NCI-H446 (cell line): Measurements from ENCODE around the gene COLEC12.

Experiments used
- DNase-seq, 2 experiments: peaks; one replicate each; lab custom pipeline; 2025; lab: John Stamatoyannopoulos, UW

The COLEC12 gene

DNA sequence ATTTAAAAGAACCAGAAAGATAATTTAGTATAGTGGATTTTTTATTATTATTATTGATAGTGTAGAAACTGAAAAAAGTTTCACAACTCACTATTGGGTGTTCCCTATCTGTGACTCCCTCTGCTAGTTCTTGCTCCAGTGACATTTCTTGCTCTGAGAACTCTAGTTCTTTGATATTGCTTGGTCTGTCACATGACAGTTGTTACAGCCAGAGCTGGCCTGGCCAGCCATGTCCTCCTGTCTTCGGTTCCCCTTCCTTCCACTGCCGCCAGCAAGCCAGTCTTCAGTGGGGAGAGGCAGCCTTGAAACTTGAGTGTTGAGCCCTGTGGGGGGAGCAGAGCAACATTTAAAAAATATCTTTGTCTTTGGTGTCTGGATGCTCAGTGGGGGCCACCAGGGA lies 225.0 kb downstream of the COLEC12 start:
- no peak for DNase-seq

DNA sequence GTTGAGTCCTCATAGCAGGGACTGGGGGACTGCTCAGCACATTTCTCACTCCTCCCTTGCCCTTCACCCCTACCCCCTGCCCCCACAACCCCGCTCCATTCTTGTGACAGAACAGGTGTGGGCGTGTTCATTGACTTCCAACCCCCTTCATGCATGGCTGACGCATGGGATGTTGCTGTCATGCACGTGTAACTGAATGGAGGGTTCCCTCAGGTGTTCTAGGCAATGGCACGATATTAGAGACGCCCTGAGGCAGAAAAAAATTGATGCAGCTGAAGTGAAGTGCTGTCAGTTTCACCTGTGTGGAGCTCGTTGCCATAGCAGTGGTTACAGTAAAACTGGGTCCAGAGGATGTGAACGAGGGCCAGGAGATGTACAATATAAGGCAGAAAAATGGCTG lies 226.2 kb downstream of the COLEC12 start:
- no peak for DNase-seq

DNA sequence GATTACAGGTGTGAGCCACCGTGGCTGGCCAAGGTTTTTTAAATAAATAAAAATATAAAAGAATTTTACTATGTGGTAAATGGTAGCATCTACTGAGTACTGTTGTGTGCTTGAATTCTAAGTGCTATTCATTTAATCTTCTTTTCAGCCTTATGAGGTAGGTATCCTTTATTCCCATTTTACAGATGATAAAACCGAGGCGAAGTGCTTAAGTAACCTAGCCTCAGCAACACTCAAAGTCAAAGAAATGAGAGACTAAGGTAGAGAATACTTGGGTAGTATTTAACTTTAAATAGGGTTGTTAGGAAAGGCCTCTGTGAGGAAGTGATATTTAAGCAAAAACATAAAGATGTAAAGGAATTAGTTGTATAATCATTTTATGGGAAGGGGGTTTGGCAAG lies 227.0 kb downstream of the COLEC12 start:
- DNase-seq: no peak

DNA sequence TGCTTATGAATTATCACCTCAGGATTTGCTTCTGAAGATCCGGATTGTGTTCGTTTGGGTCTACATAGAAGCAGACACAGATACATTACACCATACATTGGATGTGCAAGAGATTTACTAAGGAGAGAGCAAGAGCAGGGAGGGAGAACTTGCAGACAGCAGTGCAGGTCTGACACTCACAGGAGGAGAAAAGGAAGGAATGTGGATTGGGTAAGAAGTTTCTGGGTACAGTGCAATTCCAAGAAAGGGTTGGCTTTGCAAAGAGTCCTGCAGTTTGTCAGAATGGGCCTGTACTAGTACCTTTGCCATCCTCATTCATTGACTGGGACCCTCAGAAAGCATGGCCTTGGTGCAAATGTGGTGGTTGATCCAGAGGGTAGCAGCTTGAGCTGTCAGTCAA lies 227.9 kb downstream of the COLEC12 start:
- no peak for DNase-seq

DNA sequence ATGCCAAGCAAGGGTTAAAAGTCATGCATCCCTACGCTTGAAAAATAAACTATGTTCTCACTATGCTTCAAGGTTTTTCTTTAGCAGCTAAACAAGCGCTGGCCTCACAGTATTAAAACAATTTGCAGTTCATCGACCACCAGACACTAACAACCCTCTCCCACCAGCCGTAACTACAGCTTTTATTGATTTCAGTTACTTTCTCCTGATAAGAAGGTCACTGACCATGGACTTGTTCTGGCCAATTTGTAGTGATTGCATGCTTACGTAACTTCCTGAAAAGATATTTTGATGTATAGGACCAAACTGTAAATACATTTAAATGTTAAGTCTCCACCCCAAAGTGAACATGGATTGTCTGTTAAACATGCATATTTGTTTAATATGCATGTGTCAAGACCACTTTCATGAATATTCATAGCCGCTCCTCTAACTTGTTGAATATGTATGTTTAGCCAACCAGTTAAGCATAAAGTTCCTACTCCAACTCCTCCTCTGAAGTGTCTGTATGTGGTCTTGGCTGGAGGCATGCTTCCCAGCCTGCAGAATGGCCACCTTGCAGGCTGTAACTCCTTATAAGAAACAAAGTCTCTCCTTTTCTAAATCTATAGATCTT lies 230.9 kb downstream of the COLEC12 start:
- no peak for DNase-seq

DNA sequence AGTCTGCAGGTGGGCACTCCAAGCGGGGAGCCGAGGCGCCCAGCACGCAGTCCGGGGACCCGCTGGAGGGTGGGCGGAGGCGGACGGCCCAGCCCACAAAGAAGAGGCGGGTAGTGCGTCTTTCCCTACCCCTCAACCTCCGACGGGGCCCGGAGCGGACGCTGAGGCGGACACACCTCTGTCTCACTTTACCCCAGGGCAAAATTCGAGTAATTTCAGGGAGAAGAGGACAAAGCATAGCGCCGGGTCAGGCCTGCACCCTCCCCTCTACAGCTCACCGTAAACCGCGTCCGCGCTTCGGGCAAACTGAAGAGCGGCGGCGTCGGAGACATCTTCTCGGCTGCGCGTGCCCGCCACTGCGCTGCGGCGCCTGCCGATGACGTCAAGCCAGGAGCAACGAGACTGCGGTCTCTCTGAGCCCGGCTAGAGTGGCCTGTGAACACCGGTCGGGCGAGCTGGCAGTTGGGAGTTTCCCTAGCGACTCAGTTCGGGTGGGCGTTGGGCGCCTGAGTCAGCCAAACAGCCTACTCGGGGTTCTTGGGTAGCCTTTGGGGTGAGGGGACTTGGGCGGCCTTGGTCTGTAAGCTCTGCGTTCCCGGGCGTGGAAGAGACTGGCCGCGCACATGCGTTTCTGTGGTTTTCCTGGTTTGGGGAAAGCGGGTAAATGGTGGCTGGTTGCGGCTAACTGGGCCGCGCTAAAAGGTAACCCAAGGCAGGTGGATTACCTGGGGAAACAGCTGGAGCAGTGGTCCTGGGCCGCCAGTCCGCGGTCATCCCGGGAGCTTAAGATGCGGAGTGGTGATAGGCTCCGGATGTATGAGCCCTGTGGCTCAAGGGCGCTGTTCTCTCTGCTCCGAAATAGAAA lies 232.6 kb downstream of the COLEC12 start, which contains the start of gene THOC1:
Gene THOC1 (minus strand): TSS at position 360 of the 865 bp plus-strand sequence. CDS start 28 bp downstream, at position 332.
- peak; percentile 83 to 89 for DNase-seq

DNA sequence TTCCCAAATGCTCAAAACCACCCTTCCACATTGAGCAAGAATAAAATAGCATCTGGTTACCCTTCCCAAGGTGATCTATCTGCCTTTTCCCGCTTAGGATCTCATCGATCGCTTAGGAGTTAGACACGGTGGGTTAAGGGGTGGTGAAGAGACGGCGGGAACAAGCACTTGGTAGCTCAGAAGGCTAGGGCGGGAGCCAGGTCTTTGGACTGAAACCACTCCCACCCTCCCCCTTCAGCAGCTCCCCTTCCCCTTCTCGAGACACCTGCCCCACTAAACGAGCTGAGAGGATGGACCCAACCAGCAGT lies 233.2 kb downstream of the COLEC12 start:
- DNase-seq: no peak
